Measurements from ENCODE around the gene ERBB2. TPM values are rescaled to one million over a fixed set of nuclear protein-coding genes. Genes with fewer than 3 reads are reported as not detected.

ERBB2 gene
- total RNA-seq, 1 donor from 2014 or later: 75.2 TPM

- H3K4me1 Mint-ChIP-seq: peaks cover 52% of the 10 kb centered on the region
- no peaks in the 10 kb centered on the region for H3K27me3 Mint-ChIP-seq (ENCODE audit: insufficient read depth, low read depth)
- peaks cover 9% of the 10 kb centered on the region for H3K36me3 Mint-ChIP-seq
- no peak overlapping the region for H3K4me2 ChIP-seq
- peaks cover 14% of the 10 kb centered on the region for H3K79me2 ChIP-seq (ENCODE audit: low read depth)
- TF ChIP-seq CTCF (IDR thresholded peaks at IDR 0.05) (no peak), EZH2phosphoT487 (IDR thresholded peaks at IDR 0.05) (no peak), EZH2 (IDR thresholded peaks at IDR 0.05) (no peak)
- no peak overlapping the region for H2AFZ ChIP-seq (replicated peaks)
- H3K27me3 ChIP-seq: no peaks in the 10 kb centered on the region
- H3K27ac ChIP-seq: no peak overlapping the region
- H3K9ac ChIP-seq: no peak overlapping the region
- H3K4me1 ChIP-seq: peaks cover 29% of the 10 kb centered on the region
- no peaks in the 10 kb centered on the region for H3K36me3 ChIP-seq
- peak overlapping the region; percentile 16 for H3K4me3 Mint-ChIP-seq
- no peak overlapping the region for H3K4me3 ChIP-seq
- peaks cover 24% of the 10 kb centered on the region for H3F3A ChIP-seq (ENCODE audit: low read depth)
- peak overlapping the region; percentile 61 for H3K27ac Mint-ChIP-seq
- no peaks in the 10 kb centered on the region for H3K9me3 Mint-ChIP-seq
- DNase-seq (ENCODE audit: low spot score): no peak
- no peaks in the 10 kb centered on the region for H3K9me3 ChIP-seq (ENCODE audit: low read depth)
- peaks cover 20% of the 10 kb centered on the region for H4K20me1 ChIP-seq (ENCODE audit: low read depth)
Observed at GRCh38 chr17:39655105-39655504, 44.8 kb upstream of the ERBB2 start.

- Histone ChIP-seq H2AFZ (replicated peaks) (no peak overlapping the region), H3F3A (ENCODE audit: low read depth) (peaks cover 9% of the 10 kb centered on the region), H3K4me3 (no peak overlapping the region), H3K79me2 (ENCODE audit: low read depth) (peaks cover 8% of the 10 kb centered on the region), H3K4me2 (no peak overlapping the region), H3K4me1 (peaks cover 15% of the 10 kb centered on the region), H3K9ac (no peak overlapping the region), H3K27ac (no peak overlapping the region), H3K9me3 (ENCODE audit: low read depth) (no peaks in the 10 kb centered on the region), H3K36me3 (no peaks in the 10 kb centered on the region), H4K20me1 (ENCODE audit: low read depth) (peaks cover 30% of the 10 kb centered on the region), H3K27me3 (no peaks in the 10 kb centered on the region)
- peaks cover 2% of the 10 kb centered on the region for H3K27me3 Mint-ChIP-seq (ENCODE audit: insufficient read depth, low read depth)
- no peaks in the 10 kb centered on the region for H3K9me3 Mint-ChIP-seq
- H3K4me3 Mint-ChIP-seq: no peak overlapping the region
- no peak for TF ChIP-seq EZH2phosphoT487 (IDR thresholded peaks at IDR 0.05)
- no peak for TF ChIP-seq CTCF (IDR thresholded peaks at IDR 0.05)
- no peak for TF ChIP-seq EZH2 (IDR thresholded peaks at IDR 0.05)
- H3K4me1 Mint-ChIP-seq: peaks cover 29% of the 10 kb centered on the region
- H3K27ac Mint-ChIP-seq: no peak overlapping the region
- DNase-seq (ENCODE audit: low spot score): no peak
- H3K36me3 Mint-ChIP-seq: peaks cover 9% of the 10 kb centered on the region
Observed at GRCh38 chr17:39658346-39658745, 41.5 kb upstream of the ERBB2 start.

DNA sequence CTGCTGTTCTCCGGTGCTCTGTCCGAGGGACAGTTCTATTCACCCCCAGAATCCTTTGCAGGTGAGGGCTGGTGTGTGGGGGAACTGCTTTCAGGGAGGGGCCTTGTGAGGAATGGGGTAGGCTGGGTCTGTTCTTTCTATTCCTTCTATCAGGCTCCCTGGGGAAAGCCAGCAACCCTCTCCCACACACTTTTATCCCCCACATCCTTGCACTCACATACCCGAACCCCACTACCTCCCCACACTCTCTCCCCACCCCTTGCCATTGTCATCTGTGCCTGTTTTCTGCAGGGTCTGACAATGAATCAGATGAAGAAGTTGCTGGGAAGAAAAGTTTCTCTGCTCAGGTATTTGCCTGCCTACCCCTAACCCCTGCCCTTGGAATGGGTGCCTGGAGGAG, 41.1 kb upstream of the ERBB2 start:
- peaks cover 8% of the 10 kb centered on the region for H3K79me2 ChIP-seq (ENCODE audit: low read depth)
- H3K27ac ChIP-seq: no peak overlapping the region
- H3K4me2 ChIP-seq: no peak overlapping the region
- H2AFZ ChIP-seq (replicated peaks): no peak overlapping the region
- Mint-ChIP-seq H3K9me3 (no peaks in the 10 kb centered on the region), H3K27ac (no peak overlapping the region), H3K27me3 (ENCODE audit: insufficient read depth, low read depth) (peaks cover 2% of the 10 kb centered on the region), H3K4me1 (peaks cover 25% of the 10 kb centered on the region), H3K36me3 (peaks cover 9% of the 10 kb centered on the region), H3K4me3 (no peak overlapping the region)
- peaks cover 5% of the 10 kb centered on the region for H3F3A ChIP-seq (ENCODE audit: low read depth)
- H3K27me3 ChIP-seq: no peaks in the 10 kb centered on the region
- H3K9me3 ChIP-seq (ENCODE audit: low read depth): no peaks in the 10 kb centered on the region
- H4K20me1 ChIP-seq (ENCODE audit: low read depth): peaks cover 31% of the 10 kb centered on the region
- H3K9ac ChIP-seq: no peak overlapping the region
- H3K36me3 ChIP-seq: no peaks in the 10 kb centered on the region
- H3K4me3 ChIP-seq: no peak overlapping the region
- TF ChIP-seq CTCF (IDR thresholded peaks at IDR 0.05) (no peak), EZH2phosphoT487 (IDR thresholded peaks at IDR 0.05) (no peak), EZH2 (IDR thresholded peaks at IDR 0.05) (no peak)
- H3K4me1 ChIP-seq: peaks cover 15% of the 10 kb centered on the region
- no peak for DNase-seq (ENCODE audit: low spot score)

All from neural progenitor cell (in vitro differentiated cells).